Fibroblast of pulmonary artery (primary cell): ENCODE results near the gene KRTAP4-8.
"Not testable (repeated sequence)": the region's sequence is repeated elsewhere in the genome, so short reads cannot be mapped to it uniquely, and the experiment has no call there.

Source experiments
- DNase-seq: peaks from one replicate; pipeline ENCODE4 v3.0.0-alpha.2; 2010; ENCODE audit warnings: low read depth
- H3K4me3 ChIP-seq: replicated peaks from 2 replicates; pipeline ENCODE4 v1.5.1; 2011; ENCODE audit warnings: low read depth, mild to moderate bottlenecking, control low read depth, low read length, moderate library complexity
- CTCF ChIP-seq: IDR thresholded peaks from 2 replicates; pipeline ENCODE4 v1.5.1; 2011; ENCODE audit warnings: mild to moderate bottlenecking, control low read depth, low read length, inconsistent platforms; ENCODE audit errors: missing control alignments

Gene KRTAP4-8

DNA sequence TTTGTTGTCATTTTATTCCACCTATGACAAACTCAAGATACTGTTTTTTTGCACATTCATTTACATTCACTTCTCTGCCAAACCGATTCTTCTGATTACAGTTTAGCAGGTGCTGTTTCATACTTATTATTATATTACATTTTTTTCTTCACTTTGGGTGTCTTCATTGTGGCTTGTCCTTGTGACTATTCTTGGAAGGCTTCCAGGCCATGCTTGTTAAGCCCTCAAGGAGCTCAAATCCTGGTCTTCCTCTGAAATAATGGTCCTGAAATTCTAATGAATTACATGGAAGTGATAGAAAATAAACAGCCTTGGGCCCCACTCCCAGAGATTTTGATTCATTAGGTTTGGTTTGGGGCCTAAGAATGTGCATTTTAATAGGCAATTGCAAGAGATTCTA, 33.6 kb downstream of the KRTAP4-8 start:
- no peak overlapping the region for H3K4me3 ChIP-seq
- TF ChIP-seq CTCF = no peak
- DNase-seq = no peak

- no peak for TF ChIP-seq CTCF
- no peak for DNase-seq
- no peak overlapping the region for H3K4me3 ChIP-seq
Observed at GRCh38 chr17:41063449-41063848, 34.5 kb downstream of the KRTAP4-8 start.

DNA sequence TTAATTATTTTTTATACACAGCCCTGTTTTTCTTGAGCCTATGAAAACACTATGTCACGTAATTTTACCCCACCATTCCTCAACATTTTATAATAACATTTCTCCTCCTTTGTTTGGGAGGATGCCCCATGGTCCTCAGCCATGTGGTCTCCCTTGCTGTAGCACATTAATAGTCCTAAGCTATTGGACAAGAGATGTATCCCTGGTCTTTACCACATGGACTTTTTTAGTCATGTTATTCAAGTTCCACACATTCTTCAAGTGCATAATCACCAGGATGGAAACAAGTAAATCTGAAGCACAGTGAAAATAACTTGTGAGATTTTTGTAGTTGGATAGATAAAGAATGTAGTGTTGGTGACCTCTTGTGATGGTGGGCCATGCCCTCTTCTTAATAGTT, 36.0 kb downstream of the KRTAP4-8 start:
- DNase-seq = peak; percentile 65
- no peak for TF ChIP-seq CTCF
- no peak overlapping the region for H3K4me3 ChIP-seq

DNA sequence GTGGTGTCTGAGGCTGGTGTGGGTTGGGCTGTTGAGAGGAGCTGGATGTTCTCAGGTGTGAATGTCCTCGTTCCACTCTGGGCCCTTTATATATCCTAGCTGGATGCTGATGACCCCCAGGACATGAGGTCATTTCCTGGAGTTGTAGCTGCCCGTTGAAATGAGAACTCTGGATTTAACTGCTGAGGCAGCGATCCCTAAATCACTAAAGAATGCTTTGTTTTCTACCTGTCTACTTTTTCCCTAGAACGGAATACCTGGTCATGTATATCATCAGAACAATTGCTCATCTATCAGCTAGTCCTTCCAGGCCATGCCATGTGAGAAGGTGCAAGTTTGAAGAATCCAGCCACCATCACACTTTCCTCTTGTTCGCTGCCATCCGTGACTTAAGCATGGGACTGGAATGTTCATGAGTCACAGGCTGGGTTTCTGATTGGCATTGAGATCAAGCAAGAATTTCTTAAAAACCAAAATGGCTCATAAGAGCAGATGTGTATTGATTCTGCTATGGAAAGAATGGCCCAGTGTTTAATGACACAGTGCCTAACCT, 37.8 kb downstream of the KRTAP4-8 start, which contains the start of gene KRTAP2-3:
Gene KRTAP2-3 (minus strand): TSS at position 63 of the 553 bp plus-strand sequence. CDS start 64 bp downstream, outside the sequence.
- no peak for TF ChIP-seq CTCF
- no peak within 1 kb of the TSS for H3K4me3 ChIP-seq
- DNase-seq = peak; percentile 66

DNA sequence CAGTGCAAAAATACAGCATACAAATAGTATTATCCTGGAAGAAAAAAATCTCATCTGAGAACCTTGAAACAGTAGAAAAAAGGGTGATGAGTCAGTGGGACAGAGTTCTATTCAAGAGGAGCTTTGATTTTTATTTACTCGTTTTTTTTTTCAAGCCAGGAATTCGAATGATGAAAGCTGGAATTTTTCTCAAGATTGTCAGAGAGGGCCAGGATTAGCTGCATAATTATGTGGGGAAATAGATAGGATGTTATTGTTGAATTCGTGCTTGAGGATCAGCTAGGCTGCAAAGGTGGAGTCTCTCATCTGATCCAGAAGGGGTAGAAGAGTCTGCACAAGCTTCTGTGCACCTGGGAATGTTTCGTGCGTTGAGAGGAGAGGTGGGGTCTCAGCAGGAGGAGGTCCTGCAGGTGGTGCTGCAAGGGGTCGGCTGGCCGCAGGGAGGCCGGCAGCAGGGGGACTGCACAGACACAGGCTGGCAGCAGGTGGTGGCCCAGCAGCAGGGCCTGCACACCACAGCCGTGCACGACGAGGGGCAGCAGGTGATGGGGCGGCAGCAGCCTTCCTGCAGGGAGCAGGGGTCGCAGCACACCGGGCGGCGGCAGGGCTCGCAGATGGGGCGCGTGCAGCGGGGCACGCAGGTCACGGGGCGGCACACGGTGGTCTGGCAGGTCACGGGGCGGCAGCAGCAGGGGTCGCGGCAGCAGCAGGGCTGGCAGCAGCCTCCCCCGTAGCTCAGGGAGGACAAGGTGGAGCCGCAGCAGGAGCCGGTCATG, 38.5 kb downstream of the KRTAP4-8 start:
- DNase-seq = peak; percentile 49
- H3K4me3 ChIP-seq = not testable (repeated sequence)

- H3K4me3 ChIP-seq = no peak overlapping the region
- DNase-seq = no peak
- TF ChIP-seq CTCF = no peak
Observed at GRCh38 chr17:41058741-41059140, 39.2 kb downstream of the KRTAP4-8 start.

DNA sequence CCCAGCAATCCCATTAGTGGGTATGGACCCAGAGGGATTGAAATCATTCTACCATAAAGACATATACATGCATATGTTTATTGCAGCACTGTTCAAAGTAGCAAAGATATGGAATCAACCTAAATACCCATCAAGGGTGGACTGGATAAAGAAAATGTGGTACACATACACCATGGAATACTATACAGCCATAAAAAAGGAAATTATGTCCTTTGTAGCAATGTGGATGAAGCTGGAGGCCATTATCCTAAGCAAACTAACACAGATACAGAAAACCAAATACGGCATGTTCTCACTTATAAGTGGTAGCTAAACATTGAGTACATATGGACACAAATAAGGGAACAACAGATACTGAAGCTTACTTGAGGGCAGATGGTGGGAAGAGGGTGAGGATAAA, 40.4 kb downstream of the KRTAP4-8 start:
- no peak for DNase-seq
- H3K4me3 ChIP-seq = no peak overlapping the region
- no peak for TF ChIP-seq CTCF

DNA sequence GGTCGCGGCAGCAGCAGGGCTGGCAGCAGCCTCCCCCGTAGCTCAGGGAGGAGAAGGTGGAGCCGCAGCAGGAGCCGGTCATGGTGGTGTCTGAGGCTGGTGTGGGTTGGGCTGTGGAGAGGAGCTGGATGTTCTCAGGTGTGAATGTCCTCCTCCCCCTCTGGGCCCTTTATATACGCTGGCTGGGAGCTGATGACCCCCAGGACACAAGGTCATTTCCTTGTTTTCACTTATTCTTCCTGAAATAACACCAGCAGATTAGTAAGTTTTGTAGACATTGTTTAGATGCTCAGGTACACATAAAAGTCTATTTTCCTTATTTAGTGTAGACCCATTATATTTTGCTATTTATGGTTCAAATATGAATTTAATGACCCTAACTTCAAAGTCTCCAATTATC, 42.8 kb downstream of the KRTAP4-8 start, which contains the start of gene KRTAP2-2:
Gene KRTAP2-2 (minus strand): TSS at position 101 of the 400 bp plus-strand sequence. CDS start 19 bp downstream, at position 82.
- not testable (repeated sequence) for DNase-seq, H3K4me3 ChIP-seq

DNA sequence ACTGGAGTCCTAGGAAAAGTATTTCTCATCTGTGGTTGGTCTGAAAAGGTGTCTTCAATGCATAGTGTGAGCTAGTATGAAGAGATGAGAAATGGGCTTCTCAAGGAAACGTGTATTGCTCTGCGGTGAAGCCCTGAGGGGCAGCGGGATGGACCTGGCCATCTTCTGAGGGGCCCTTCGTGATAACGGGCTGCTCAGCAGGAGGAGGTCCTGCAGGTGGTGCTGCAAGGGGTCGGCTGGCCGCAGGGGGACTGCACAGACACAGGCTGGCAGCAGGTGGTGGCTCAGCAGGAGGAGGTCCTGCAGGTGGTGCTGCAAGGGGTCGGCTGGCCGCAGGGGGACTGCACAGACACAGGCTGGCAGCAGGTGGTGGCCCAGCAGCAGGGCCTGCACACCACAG, 43.4 kb downstream of the KRTAP4-8 start:
- not testable (repeated sequence) for DNase-seq, H3K4me3 ChIP-seq
